ENCODE data around the gene CPLX1. TPM values are rescaled to one million over a fixed set of nuclear protein-coding genes. Genes with fewer than 3 reads are reported as not detected.

Gene CPLX1
- total RNA-seq, 1 donor from 2014 or later: not detected

GRCh38 chr4:804804-805203, 21.1 kb downstream of the CPLX1 start:
- Mint-ChIP-seq H3K27me3 (ENCODE audit: low read depth) (peaks cover 9% of the 10 kb centered on the region), H3K9me3 (ENCODE audit: low read depth) (peaks cover 12% of the 10 kb centered on the region), H3K4me3 (ENCODE audit: unreplicated experiment) (no peak overlapping the region), H3K4me1 (ENCODE audit: low read depth) (no peaks in the 10 kb centered on the region), H3K36me3 (ENCODE audit: low read depth) (peaks cover 2% of the 10 kb centered on the region), H3K27ac (ENCODE audit: unreplicated experiment) (no peak overlapping the region)
- TF ChIP-seq CTCF (IDR thresholded peaks at IDR 0.05): no peak
- peak; percentile 83 for DNase-seq (ENCODE audit: low spot score)

- peaks cover 12% of the 10 kb centered on the region for H3K9me3 Mint-ChIP-seq (ENCODE audit: low read depth)
- DNase-seq (ENCODE audit: low spot score): peak; percentile 52
- no peak overlapping the region for H3K4me3 Mint-ChIP-seq (ENCODE audit: unreplicated experiment)
- no peak for TF ChIP-seq CTCF (IDR thresholded peaks at IDR 0.05)
- H3K27ac Mint-ChIP-seq (ENCODE audit: unreplicated experiment): no peak overlapping the region
- no peaks in the 10 kb centered on the region for H3K4me1 Mint-ChIP-seq (ENCODE audit: low read depth)
- H3K27me3 Mint-ChIP-seq (ENCODE audit: low read depth): peaks cover 9% of the 10 kb centered on the region
- peaks cover 2% of the 10 kb centered on the region for H3K36me3 Mint-ChIP-seq (ENCODE audit: low read depth)
Observed at GRCh38 chr4:803884-804283, 22.0 kb downstream of the CPLX1 start.

- Mint-ChIP-seq H3K4me1 (ENCODE audit: low read depth) (no peaks in the 10 kb centered on the region), H3K27ac (ENCODE audit: unreplicated experiment) (no peak overlapping the region), H3K9me3 (ENCODE audit: low read depth) (peaks cover 10% of the 10 kb centered on the region), H3K27me3 (ENCODE audit: low read depth) (peaks cover 13% of the 10 kb centered on the region), H3K4me3 (ENCODE audit: unreplicated experiment) (no peak overlapping the region), H3K36me3 (ENCODE audit: low read depth) (peaks cover 2% of the 10 kb centered on the region)
- no peak for TF ChIP-seq CTCF (IDR thresholded peaks at IDR 0.05)
- DNase-seq (ENCODE audit: low spot score): peak; percentile 52
Observed at GRCh38 chr4:801436-802124, 24.3 kb downstream of the CPLX1 start.

GRCh38 chr4:797066-797465, 28.9 kb downstream of the CPLX1 start:
- no peaks in the 10 kb centered on the region for H3K4me1 Mint-ChIP-seq (ENCODE audit: low read depth)
- no peak overlapping the region for H3K4me3 Mint-ChIP-seq (ENCODE audit: unreplicated experiment)
- H3K27me3 Mint-ChIP-seq (ENCODE audit: low read depth): peaks cover 22% of the 10 kb centered on the region
- TF ChIP-seq CTCF (IDR thresholded peaks at IDR 0.05): no peak
- DNase-seq (ENCODE audit: low spot score): peak; percentile 24
- no peaks in the 10 kb centered on the region for H3K36me3 Mint-ChIP-seq (ENCODE audit: low read depth)
- peaks cover 6% of the 10 kb centered on the region for H3K9me3 Mint-ChIP-seq (ENCODE audit: low read depth)
- no peak overlapping the region for H3K27ac Mint-ChIP-seq (ENCODE audit: unreplicated experiment)

GRCh38 chr4:796206-796605, 29.7 kb downstream of the CPLX1 start:
- no peaks in the 10 kb centered on the region for H3K36me3 Mint-ChIP-seq (ENCODE audit: low read depth)
- no peak overlapping the region for H3K4me3 Mint-ChIP-seq (ENCODE audit: unreplicated experiment)
- peaks cover 22% of the 10 kb centered on the region for H3K27me3 Mint-ChIP-seq (ENCODE audit: low read depth)
- H3K4me1 Mint-ChIP-seq (ENCODE audit: low read depth): no peaks in the 10 kb centered on the region
- no peak for TF ChIP-seq CTCF (IDR thresholded peaks at IDR 0.05)
- DNase-seq (ENCODE audit: low spot score): peak; percentile 54
- no peaks in the 10 kb centered on the region for H3K9me3 Mint-ChIP-seq (ENCODE audit: low read depth)
- no peak overlapping the region for H3K27ac Mint-ChIP-seq (ENCODE audit: unreplicated experiment)

Data from chondrocyte (in vitro differentiated cells).